ENCODE measurements around the gene DYNLT2. TPM values are rescaled to one million over a fixed set of nuclear protein-coding genes. Genes with fewer than 3 reads are reported as not detected.

The DYNLT2 gene
- total and polyA plus RNA-seq, 2 of the 13 experiments (the other 11 are each of a cell fraction or from before 2014, with no cell fraction given): 2.1 to 4.3 TPM

DNA sequence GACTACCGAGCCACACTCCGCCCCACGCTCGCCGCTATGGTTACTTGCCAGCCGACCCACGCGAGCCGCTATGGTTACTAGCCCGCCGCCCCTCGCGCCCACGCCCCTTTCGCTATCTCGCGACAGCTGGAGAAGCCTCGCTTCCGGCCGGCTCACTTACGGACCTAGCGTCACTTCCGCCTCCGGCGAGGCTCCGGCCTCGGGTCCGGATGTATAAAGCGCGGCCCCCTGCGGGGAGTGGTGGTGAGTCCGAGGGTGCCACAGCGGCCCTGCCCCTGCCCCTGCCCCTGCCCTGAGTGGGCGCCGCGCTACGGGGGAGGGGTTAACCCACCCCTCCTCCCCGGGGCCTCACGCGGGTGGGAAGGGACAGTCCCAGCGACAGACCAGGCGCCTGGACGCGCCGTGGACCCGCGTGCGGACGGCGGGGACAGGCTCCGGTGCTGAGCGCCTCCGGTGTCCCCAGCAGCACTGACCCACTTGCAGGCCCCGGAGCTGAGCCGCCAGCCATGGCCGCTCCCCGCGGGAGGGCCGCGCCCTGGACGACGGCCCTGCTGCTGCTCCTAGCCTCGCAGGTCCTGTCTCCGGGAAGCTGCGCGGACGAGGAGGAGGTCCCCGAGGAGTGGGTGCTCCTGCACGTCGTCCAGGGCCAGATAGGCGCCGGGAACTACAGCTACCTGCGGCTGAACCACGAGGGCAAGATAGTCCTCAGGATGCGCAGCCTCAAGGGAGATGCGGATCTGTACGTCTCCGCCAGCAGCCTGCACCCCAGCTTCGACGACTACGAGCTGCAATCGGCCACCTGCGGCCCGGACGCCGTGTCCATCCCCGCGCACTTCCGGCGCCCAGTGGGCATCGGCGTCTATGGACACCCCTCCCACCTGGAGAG is 49.2 kb downstream of the DYNLT2 start, which contains the start of the genes C6orf120 and WDR27 (continued):
- TF ChIP-seq CBX5 (CRISPR knock-in tag; IDR thresholded peaks at IDR 0.05; ENCODE audit: borderline replicate concordance) (peak; percentile 65; the same call in 1 of the 2 replicates), ZFP36L2 (CRISPR knock-in tag; IDR thresholded peaks at IDR 0.05) (0 out of 2 replicates have a peak, but pooled peaks have one; percentile 16), FOXA1 (IDR thresholded peaks at IDR 0.05) (no peak), FOXA1 (CRISPR knock-in tag; IDR thresholded peaks at IDR 0.05) (peak; percentile 32; the same call in 1 of the 2 replicates), TBP (CRISPR knock-in tag; IDR thresholded peaks at IDR 0.05) (0 out of 2 replicates have a peak, but pooled peaks have one; percentile 41), PITX1 (CRISPR knock-in tag; IDR thresholded peaks at IDR 0.05) (peak; percentile 61; the same call in 1 of the 2 replicates), ZNF430 (CRISPR knock-in tag; IDR thresholded peaks at IDR 0.05) (peak; percentile 99), RBAK (CRISPR knock-in tag; IDR thresholded peaks at IDR 0.05) (peak; percentile 20; the same call in 1 of the 2 replicates), ZZZ3 (CRISPR knock-in tag; IDR thresholded peaks at IDR 0.05; ENCODE audit: borderline replicate concordance) (peak; percentile 82; the same call in 1 of the 2 replicates), HOXA9 (CRISPR knock-in tag; IDR thresholded peaks at IDR 0.05; ENCODE audit: borderline replicate concordance) (peak; percentile 93), NR2C2 (CRISPR knock-in tag; IDR thresholded peaks at IDR 0.05; ENCODE audit: borderline replicate concordance) (peak; percentile 82; the same call in 1 of the 2 replicates), FOSL1 (CRISPR knock-in tag; IDR thresholded peaks at IDR 0.05; ENCODE audit: borderline replicate concordance) (peak; percentile 32; the same call in 1 of the 2 replicates), SP2 (CRISPR knock-in tag; IDR thresholded peaks at IDR 0.05) (peak; percentile 76), ZNF263 (CRISPR knock-in tag; IDR thresholded peaks at IDR 0.05) (no peak; the same call in 1 of the 2 replicates), CERS6 (CRISPR knock-in tag; IDR thresholded peaks at IDR 0.05) (peak; percentile 47; the same call in 1 of the 2 replicates), ARHGAP35 (CRISPR knock-in tag; IDR thresholded peaks at IDR 0.05; ENCODE audit: borderline replicate concordance) (peak; percentile 89), MAFF (IDR thresholded peaks at IDR 0.05; ENCODE audit: low read depth, low read length) (no peak)
- TF ChIP-seq, protein P1, sequence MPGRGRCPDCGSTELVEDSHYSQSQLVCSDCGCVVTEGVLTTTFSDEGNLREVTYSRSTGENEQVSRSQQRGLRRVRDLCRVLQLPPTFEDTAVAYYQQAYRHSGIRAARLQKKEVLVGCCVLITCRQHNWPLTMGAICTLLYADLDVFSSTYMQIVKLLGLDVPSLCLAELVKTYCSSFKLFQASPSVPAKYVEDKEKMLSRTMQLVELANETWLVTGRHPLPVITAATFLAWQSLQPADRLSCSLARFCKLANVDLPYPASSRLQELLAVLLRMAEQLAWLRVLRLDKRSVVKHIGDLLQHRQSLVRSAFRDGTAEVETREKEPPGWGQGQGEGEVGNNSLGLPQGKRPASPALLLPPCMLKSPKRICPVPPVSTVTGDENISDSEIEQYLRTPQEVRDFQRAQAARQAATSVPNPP (CRISPR knock-in tag; IDR thresholded peaks at IDR 0.05): peak; percentile 94; the same call in 1 of the 2 replicates
- TF ChIP-seq, protein P2, sequence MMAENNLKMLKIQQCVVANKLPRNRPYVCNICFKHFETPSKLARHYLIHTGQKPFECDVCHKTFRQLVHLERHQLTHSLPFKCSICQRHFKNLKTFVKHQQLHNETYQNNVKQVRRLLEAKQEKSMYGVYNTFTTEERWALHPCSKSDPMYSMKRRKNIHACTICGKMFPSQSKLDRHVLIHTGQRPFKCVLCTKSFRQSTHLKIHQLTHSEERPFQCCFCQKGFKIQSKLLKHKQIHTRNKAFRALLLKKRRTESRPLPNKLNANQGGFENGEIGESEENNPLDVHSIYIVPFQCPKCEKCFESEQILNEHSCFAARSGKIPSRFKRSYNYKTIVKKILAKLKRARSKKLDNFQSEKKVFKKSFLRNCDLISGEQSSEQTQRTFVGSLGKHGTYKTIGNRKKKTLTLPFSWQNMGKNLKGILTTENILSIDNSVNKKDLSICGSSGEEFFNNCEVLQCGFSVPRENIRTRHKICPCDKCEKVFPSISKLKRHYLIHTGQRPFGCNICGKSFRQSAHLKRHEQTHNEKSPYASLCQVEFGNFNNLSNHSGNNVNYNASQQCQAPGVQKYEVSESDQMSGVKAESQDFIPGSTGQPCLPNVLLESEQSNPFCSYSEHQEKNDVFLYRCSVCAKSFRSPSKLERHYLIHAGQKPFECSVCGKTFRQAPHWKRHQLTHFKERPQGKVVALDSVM (CRISPR knock-in tag; IDR thresholded peaks at IDR 0.05): peak; percentile 75
- TF ChIP-seq, protein P3, sequence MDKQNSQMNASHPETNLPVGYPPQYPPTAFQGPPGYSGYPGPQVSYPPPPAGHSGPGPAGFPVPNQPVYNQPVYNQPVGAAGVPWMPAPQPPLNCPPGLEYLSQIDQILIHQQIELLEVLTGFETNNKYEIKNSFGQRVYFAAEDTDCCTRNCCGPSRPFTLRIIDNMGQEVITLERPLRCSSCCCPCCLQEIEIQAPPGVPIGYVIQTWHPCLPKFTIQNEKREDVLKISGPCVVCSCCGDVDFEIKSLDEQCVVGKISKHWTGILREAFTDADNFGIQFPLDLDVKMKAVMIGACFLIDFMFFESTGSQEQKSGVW (CRISPR knock-in tag; IDR thresholded peaks at IDR 0.05; ENCODE audit: borderline replicate concordance): no peak
- TF ChIP-seq, protein P4, sequence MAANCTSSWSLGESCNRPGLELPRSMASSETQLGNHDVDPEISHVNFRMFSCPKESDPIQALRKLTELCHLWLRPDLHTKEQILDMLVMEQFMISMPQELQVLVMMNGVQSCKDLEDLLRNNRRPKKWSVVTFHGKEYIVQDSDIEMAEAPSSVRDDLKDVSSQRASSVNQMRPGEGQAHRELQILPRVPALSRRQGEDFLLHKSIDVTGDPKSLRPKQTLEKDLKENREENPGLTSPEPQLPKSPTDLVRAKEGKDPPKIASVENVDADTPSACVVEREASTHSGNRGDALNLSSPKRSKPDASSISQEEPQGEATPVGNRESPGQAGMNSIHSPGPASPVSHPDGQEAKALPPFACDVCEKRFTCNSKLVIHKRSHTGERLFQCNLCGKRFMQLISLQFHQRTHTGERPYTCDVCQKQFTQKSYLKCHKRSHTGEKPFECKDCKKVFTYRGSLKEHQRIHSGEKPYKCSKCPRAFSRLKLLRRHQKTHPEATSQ (CRISPR knock-in tag; IDR thresholded peaks at IDR 0.05; ENCODE audit: borderline replicate concordance): peak; percentile 92

Data from HepG2 (cell line).